Osteoblast (primary cell): Measurements from ENCODE around the gene ZNF670. TPM values are rescaled to one million over a fixed set of nuclear protein-coding genes. Genes with fewer than 3 reads are reported as not detected.
A peak's percentile ranks its signal among the peaks of the same experiment; 100 is the strongest.
"Not testable (repeated sequence)": the region's sequence is repeated elsewhere in the genome, so short reads cannot be mapped to it uniquely, and the experiment has no call there.

Experiments
- DNase-seq: peaks from one replicate; pipeline ENCODE4 v3.0.0; 2011; ENCODE audit warnings: low spot score, mixed read lengths; ENCODE audit not compliant: insufficient read length; ENCODE audit errors: missing footprints
- H2AFZ ChIP-seq: 2 replicates; pipeline ENCODE4 v1.6.0; 2011; ENCODE audit warnings: mild to moderate bottlenecking, low read length
- H3K27ac ChIP-seq: 2 replicates; pipeline ENCODE4 v1.5.1; 2011; ENCODE audit warnings: mild to moderate bottlenecking, low read depth, low read length, moderate library complexity
- H3K27me3 ChIP-seq: 2 replicates; pipeline ENCODE4 v1.6.0; 2012; ENCODE audit warnings: mild to moderate bottlenecking, control low read depth, inconsistent platforms, low read length, moderate library complexity; ENCODE audit not compliant: insufficient read depth
- H3K36me3 ChIP-seq: 2 replicates; pipeline ENCODE4 v1.5.1; 2011; ENCODE audit warnings: mild to moderate bottlenecking, low read length, control low read depth, moderate library complexity; ENCODE audit not compliant: insufficient read depth
- H3K4me1 ChIP-seq: 2 replicates; pipeline ENCODE4 v1.5.1; 2011; ENCODE audit warnings: mild to moderate bottlenecking, low read length, control low read depth, moderate library complexity; ENCODE audit not compliant: insufficient read depth
- H3K4me2 ChIP-seq: 2 replicates; pipeline ENCODE4 v1.6.0; 2011; ENCODE audit warnings: mild to moderate bottlenecking, low read length; ENCODE audit not compliant: insufficient read depth
- H3K4me3 ChIP-seq: fragments of 200-600 bp; sonication (generic); 3 replicates; pipeline ENCODE4 v1.5.1; 2012; ENCODE audit warnings: mild to moderate bottlenecking, low read length, inconsistent platforms; ENCODE audit not compliant: insufficient read depth
- H3K79me2 ChIP-seq: 2 replicates; pipeline ENCODE4 v1.6.0; 2012; ENCODE audit warnings: mild to moderate bottlenecking, low read length, control low read depth, inconsistent platforms; ENCODE audit not compliant: insufficient read depth
- H3K9me3 ChIP-seq: 2 replicates; pipeline ENCODE4 v1.5.1; 2011; ENCODE audit warnings: low read depth, low read length, control low read depth
- H4K20me1 ChIP-seq: 2 replicates; pipeline ENCODE4 v1.6.0; 2012; ENCODE audit warnings: mild to moderate bottlenecking, low read length, control low read depth; ENCODE audit not compliant: insufficient read depth
- total RNA-seq: library from RNA; depleted of rRNA; stranded (reverse); fragments of >200 nt; gene quantifications from 2 replicates; pipeline ENCODE4 v1.2.3, GENCODE V29; 2012
- TF ChIP-seq, protein P1 (sequence below): IDR thresholded peaks from 2 replicates; pipeline ENCODE4 v1.5.1; 2011; ENCODE audit warnings: mild to moderate bottlenecking, low read depth, low read length, moderate library complexity; ENCODE audit errors: extremely low read depth

Gene ZNF670
- 2.9 and 3.8 TPM in 2 replicates for total RNA-seq

GRCh38 chr1:247078258-247079140, at the start of gene ZNF670:
Gene ZNF670 (minus strand): TSS chr1:247078811. CDS start chr1:247078596, 215 bp downstream.
- Histone ChIP-seq H3K36me3 (no peaks in the 10 kb centered on the region), H3K27ac (peak within 1 kb of the TSS; percentile 44), H3K4me3 (peak within 1 kb of the TSS; percentile 89), H3K9me3 (no peaks in the 10 kb centered on the region), H3K27me3 (no peaks in the 10 kb centered on the region), H4K20me1 (no peaks in the 10 kb centered on the region), H3K4me1 (peaks cover 8% of the 10 kb centered on the region), H3K4me2 (peak within 1 kb of the TSS; percentile 95), H3K79me2 (peaks cover 28% of the 10 kb centered on the region), H2AFZ (peak within 1 kb of the TSS; percentile 98)
- DNase-seq: peak; percentile 97
- TF ChIP-seq, protein P1, sequence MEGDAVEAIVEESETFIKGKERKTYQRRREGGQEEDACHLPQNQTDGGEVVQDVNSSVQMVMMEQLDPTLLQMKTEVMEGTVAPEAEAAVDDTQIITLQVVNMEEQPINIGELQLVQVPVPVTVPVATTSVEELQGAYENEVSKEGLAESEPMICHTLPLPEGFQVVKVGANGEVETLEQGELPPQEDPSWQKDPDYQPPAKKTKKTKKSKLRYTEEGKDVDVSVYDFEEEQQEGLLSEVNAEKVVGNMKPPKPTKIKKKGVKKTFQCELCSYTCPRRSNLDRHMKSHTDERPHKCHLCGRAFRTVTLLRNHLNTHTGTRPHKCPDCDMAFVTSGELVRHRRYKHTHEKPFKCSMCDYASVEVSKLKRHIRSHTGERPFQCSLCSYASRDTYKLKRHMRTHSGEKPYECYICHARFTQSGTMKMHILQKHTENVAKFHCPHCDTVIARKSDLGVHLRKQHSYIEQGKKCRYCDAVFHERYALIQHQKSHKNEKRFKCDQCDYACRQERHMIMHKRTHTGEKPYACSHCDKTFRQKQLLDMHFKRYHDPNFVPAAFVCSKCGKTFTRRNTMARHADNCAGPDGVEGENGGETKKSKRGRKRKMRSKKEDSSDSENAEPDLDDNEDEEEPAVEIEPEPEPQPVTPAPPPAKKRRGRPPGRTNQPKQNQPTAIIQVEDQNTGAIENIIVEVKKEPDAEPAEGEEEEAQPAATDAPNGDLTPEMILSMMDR: no peak

- not testable (repeated sequence) for H3K27ac ChIP-seq, H3K36me3 ChIP-seq, DNase-seq, H3K79me2 ChIP-seq, H3K4me2 ChIP-seq, H2AFZ ChIP-seq, H3K27me3 ChIP-seq, H3K9me3 ChIP-seq, H4K20me1 ChIP-seq, H3K4me3 ChIP-seq, H3K4me1 ChIP-seq
Observed at GRCh38 chr1:247127519-247128282, 49.1 kb upstream of the ZNF670 start.

DNA sequence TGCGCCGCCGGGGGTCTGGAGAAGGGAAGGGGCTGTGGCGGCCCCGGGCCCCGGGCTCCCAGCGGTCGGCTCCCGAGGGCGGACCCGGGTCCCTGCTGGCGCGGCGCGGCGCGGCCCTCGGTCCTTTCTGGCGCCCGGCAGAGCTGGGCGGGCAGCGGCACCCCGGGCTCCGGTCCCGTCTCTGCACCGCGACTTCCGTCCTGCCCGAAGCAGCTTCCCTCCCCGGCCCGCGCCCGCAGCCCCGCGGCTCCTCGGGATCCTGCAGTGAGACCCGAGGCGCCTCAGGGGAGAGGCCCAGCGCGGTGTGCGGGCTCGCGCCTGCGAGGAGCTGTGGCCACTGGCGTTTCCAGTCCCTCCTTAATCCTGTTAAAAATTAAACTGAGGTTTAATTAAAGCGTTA, 48.0 kb upstream of the ZNF670 start:
- not testable (repeated sequence) for H3K27me3 ChIP-seq, DNase-seq, H4K20me1 ChIP-seq, H3K27ac ChIP-seq, H3K36me3 ChIP-seq, H3K9me3 ChIP-seq, H3K4me1 ChIP-seq, H3K79me2 ChIP-seq, H2AFZ ChIP-seq, H3K4me3 ChIP-seq, H3K4me2 ChIP-seq

- H3K4me2 ChIP-seq, DNase-seq, H3K27ac ChIP-seq, H3K4me1 ChIP-seq, H3K27me3 ChIP-seq, H3K79me2 ChIP-seq, H2AFZ ChIP-seq, H3K9me3 ChIP-seq, H4K20me1 ChIP-seq, H3K36me3 ChIP-seq, H3K4me3 ChIP-seq: not testable (repeated sequence)
Observed at GRCh38 chr1:247126166-247126565, 47.6 kb upstream of the ZNF670 start.

DNA sequence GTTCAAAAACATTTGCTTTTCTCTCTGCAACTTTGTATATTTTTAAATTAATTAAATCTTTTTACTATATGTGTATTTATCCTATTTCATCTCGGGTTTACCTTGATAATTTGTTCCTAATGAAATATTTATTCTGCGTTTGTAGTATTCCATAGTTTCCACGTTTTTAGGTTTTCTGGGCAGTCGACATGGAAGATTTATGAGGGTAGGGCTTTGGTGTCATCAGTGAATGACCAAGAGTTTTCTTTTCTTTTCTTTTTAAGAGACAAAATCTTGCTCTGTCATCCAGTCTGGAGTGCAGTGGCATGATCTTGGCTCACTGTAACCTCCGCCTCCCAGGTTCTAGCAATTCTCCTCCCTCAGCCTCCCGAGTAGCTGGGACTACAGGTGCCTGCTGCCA, 42.8 kb upstream of the ZNF670 start:
- no peak for DNase-seq
- no peaks in the 10 kb centered on the region for H3K79me2 ChIP-seq
- no peaks in the 10 kb centered on the region for H3K4me1 ChIP-seq
- H3K4me3 ChIP-seq: no peak overlapping the region
- TF ChIP-seq, protein P1: no peak
- no peaks in the 10 kb centered on the region for H3K9me3 ChIP-seq
- H3K4me2 ChIP-seq: no peak overlapping the region
- no peak overlapping the region for H2AFZ ChIP-seq
- no peaks in the 10 kb centered on the region for H3K36me3 ChIP-seq
- no peaks in the 10 kb centered on the region for H4K20me1 ChIP-seq
- H3K27ac ChIP-seq: no peak overlapping the region
- no peaks in the 10 kb centered on the region for H3K27me3 ChIP-seq

GRCh38 chr1:247120408-247120668, 41.7 kb upstream of the ZNF670 start:
- not testable (repeated sequence) for H3K27ac ChIP-seq, H3K4me3 ChIP-seq, H3K9me3 ChIP-seq, H3K4me2 ChIP-seq, DNase-seq, H3K4me1 ChIP-seq, H2AFZ ChIP-seq, H3K79me2 ChIP-seq, H4K20me1 ChIP-seq, H3K27me3 ChIP-seq, H3K36me3 ChIP-seq
